Measurements from ENCODE around the gene PCDHGA2. TPM values are rescaled to one million over a fixed set of nuclear protein-coding genes. Genes with fewer than 3 reads are reported as not detected.
A peak's percentile ranks its signal among the peaks of the same experiment; 100 is the strongest.
"Not testable (repeated sequence)": the region's sequence is repeated elsewhere in the genome, so short reads cannot be mapped to it uniquely, and the experiment has no call there.

PCDHGA2 gene
- total RNA-seq, result 10 to 100 TPM in 1 of 2 donors, 1 to 10 TPM in 1; 8.5 to 13.8 TPM

DNA sequence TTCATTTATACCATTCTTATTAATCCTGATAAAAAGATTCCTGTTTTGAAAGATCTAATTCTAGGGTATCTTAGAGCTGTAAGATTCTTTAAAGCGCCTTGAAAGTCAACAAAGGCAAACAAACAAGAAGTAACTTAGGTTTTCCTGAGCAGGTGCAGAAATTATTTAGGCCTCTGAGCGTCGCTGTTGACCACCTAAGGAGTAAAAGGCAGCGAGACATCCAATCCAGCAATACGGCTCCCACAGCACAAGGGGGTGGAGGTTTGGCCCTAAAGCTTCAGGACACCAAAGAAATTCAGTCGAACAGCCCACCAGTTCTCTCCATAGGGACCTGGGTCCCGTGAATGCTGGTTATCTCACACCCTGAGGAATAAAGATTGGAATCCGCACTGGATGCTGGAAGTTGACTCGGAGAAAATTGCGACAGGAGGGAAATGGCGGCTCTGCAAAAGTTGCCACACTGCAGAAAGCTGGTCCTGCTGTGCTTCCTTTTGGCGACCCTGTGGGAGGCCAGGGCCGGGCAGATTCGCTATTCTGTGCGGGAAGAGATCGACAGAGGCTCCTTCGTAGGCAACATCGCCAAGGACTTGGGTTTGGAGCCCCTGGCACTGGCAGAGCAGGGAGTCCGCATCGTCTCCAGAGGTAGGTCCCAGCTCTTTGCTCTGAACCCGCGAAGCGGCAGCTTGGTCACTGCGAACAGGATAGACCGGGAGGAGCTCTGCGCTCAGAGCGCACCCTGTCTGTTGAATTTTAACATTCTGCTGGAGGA lies at the start of gene PCDHGA2:
Gene PCDHGA2, plus strand, starts transcription at position 223 of the 769 bp plus-strand sequence.
- no peaks in the 10 kb centered on the region for H3K4me1 ChIP-seq (ENCODE audit: control insufficient read depth in 1 of 2, low read depth in 2 of 2)
- TF ChIP-seq, protein P1, sequence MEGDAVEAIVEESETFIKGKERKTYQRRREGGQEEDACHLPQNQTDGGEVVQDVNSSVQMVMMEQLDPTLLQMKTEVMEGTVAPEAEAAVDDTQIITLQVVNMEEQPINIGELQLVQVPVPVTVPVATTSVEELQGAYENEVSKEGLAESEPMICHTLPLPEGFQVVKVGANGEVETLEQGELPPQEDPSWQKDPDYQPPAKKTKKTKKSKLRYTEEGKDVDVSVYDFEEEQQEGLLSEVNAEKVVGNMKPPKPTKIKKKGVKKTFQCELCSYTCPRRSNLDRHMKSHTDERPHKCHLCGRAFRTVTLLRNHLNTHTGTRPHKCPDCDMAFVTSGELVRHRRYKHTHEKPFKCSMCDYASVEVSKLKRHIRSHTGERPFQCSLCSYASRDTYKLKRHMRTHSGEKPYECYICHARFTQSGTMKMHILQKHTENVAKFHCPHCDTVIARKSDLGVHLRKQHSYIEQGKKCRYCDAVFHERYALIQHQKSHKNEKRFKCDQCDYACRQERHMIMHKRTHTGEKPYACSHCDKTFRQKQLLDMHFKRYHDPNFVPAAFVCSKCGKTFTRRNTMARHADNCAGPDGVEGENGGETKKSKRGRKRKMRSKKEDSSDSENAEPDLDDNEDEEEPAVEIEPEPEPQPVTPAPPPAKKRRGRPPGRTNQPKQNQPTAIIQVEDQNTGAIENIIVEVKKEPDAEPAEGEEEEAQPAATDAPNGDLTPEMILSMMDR (IDR thresholded peaks at IDR 0.05), result peak; percentile 25
- H3K9me3 ChIP-seq, result peaks cover 89% of the 10 kb centered on the region
- DNase-seq (ENCODE audit: low spot score) (no peak), ATAC-seq (ENCODE audit: insufficient number of reproducible peaks, low FRiP score, low read depth) (no peak)
- no peak within 1 kb of the TSS for H3K27ac ChIP-seq
- H3K36me3 ChIP-seq, result peaks cover 3% of the 10 kb centered on the region
- H3K27me3 ChIP-seq (replicated peaks; ENCODE audit: insufficient read depth), result no peaks in the 10 kb centered on the region
- peak within 1 kb of the TSS; percentile 64 for H3K4me3 ChIP-seq

GRCh38 chr5:141298376-141298775 lies 40.2 kb upstream of the PCDHGA2 start:
- H3K4me1 ChIP-seq (ENCODE audit: control insufficient read depth in 1 of 2, low read depth in 2 of 2), result no peaks in the 10 kb centered on the region
- DNase-seq (ENCODE audit: low spot score) (no peak), ATAC-seq (ENCODE audit: insufficient number of reproducible peaks, low FRiP score, low read depth) (no peak)
- TF ChIP-seq, protein P1 (IDR thresholded peaks at IDR 0.05), result no peak
- no peak overlapping the region for H3K4me3 ChIP-seq
- H3K27ac ChIP-seq, result no peak overlapping the region
- peaks cover 91% of the 10 kb centered on the region for H3K9me3 ChIP-seq
- H3K36me3 ChIP-seq, result peaks cover 4% of the 10 kb centered on the region
- no peaks in the 10 kb centered on the region for H3K27me3 ChIP-seq (replicated peaks; ENCODE audit: insufficient read depth)

- Histone ChIP-seq H3K4me1 (ENCODE audit: control insufficient read depth in 1 of 2, low read depth in 2 of 2) (no peaks in the 10 kb centered on the region), H3K36me3 (peaks cover 4% of the 10 kb centered on the region), H3K27ac (no peak within 1 kb of the TSS), H3K27me3 (replicated peaks; ENCODE audit: insufficient read depth) (no peaks in the 10 kb centered on the region), H3K4me3 (no peak within 1 kb of the TSS), H3K9me3 (peaks cover 92% of the 10 kb centered on the region)
- ATAC-seq (ENCODE audit: insufficient number of reproducible peaks, low FRiP score, low read depth) (no peak), DNase-seq (ENCODE audit: low spot score) (no peak)
- TF ChIP-seq, protein P1 (IDR thresholded peaks at IDR 0.05), result no peak
These were observed 34.8 kb upstream of the PCDHGA2 start, which contains the start of gene SLC25A2 for GRCh38 chr5:141303756-141304155. Gene SLC25A2, minus strand, starts transcription at chr5:141304049. Its CDS starts 184 bp downstream, at chr5:141303865.

- H3K27me3 ChIP-seq (replicated peaks; ENCODE audit: insufficient read depth), result no peaks in the 10 kb centered on the region
- H3K27ac ChIP-seq, result no peak overlapping the region
- TF ChIP-seq, protein P1 (IDR thresholded peaks at IDR 0.05), result no peak
- no peaks in the 10 kb centered on the region for H3K4me1 ChIP-seq (ENCODE audit: control insufficient read depth in 1 of 2, low read depth in 2 of 2)
- H3K4me3 ChIP-seq, result no peak overlapping the region
- H3K36me3 ChIP-seq, result peaks cover 4% of the 10 kb centered on the region
- DNase-seq (ENCODE audit: low spot score), result no peak
- no peak for ATAC-seq (ENCODE audit: insufficient number of reproducible peaks, low FRiP score, low read depth)
- H3K9me3 ChIP-seq, result peaks cover 89% of the 10 kb centered on the region
These were observed 31.9 kb upstream of the PCDHGA2 start for GRCh38 chr5:141306630-141307029.

GRCh38 chr5:141313711-141314110 lies 24.8 kb upstream of the PCDHGA2 start:
- H3K36me3 ChIP-seq, result peaks cover 27% of the 10 kb centered on the region
- H3K9me3 ChIP-seq, result peaks cover 93% of the 10 kb centered on the region
- H3K27me3 ChIP-seq (replicated peaks; ENCODE audit: insufficient read depth), result no peaks in the 10 kb centered on the region
- no peak for DNase-seq (ENCODE audit: low spot score)
- no peak overlapping the region for H3K27ac ChIP-seq
- no peaks in the 10 kb centered on the region for H3K4me1 ChIP-seq (ENCODE audit: control insufficient read depth in 1 of 2, low read depth in 2 of 2)
- TF ChIP-seq, protein P1 (IDR thresholded peaks at IDR 0.05), result no peak
- no peak overlapping the region for H3K4me3 ChIP-seq
- no peak for ATAC-seq (ENCODE audit: insufficient number of reproducible peaks, low FRiP score, low read depth)

DNA sequence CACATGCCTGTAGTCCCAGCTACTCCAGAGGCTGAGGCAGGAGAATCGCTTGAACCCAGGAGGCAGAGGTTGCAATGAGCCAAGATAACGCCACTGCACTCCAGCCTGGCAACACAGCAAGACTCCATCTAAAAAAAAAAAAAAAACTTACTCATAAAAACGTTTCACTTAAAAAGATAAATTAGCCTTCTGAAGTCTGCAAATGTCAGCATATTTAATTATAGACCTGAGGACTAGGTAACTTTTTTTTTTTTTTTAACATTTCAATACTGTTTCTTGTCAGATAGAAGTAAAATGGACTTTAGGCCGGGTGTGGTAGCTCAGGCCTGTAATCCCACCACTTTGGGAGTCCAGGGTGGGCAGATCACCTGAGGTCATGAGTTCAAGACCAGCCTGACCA lies 21.6 kb upstream of the PCDHGA2 start:
- H3K36me3 ChIP-seq, result peaks cover 36% of the 10 kb centered on the region
- not testable (repeated sequence) for DNase-seq (ENCODE audit: low spot score); H3K27ac ChIP-seq; H3K27me3 ChIP-seq (replicated peaks; ENCODE audit: insufficient read depth); H3K4me3 ChIP-seq; ATAC-seq (ENCODE audit: insufficient number of reproducible peaks, low FRiP score, low read depth)
- H3K4me1 ChIP-seq (ENCODE audit: control insufficient read depth in 1 of 2, low read depth in 2 of 2), result peaks cover 0 to 12% of the 10 kb centered on the region in 2 donors
- peaks cover 82% of the 10 kb centered on the region for H3K9me3 ChIP-seq
